Ovary (tissue), 9 donors: ENCODE data around the gene INPP5A. TPM values are rescaled to one million over a fixed set of nuclear protein-coding genes. Genes with fewer than 3 reads are reported as not detected.
"Not testable (repeated sequence)": the region's sequence is repeated elsewhere in the genome, so short reads cannot be mapped to it uniquely, and the experiment has no call there.

Experiments
- DNase-seq, 5 donors: peaks; one replicate each; pipeline ENCODE4 v3.0.0-alpha.2; 2019 to 2020
- H3K27ac ChIP-seq, 2 donors: fragments of 200-600 bp; one replicate each; pipeline versions ENCODE4 v1.5.1 to v1.8.0; 2019 to 2022
- H3K27me3 ChIP-seq: fragments of 200-600 bp; one replicate; pipeline ENCODE4 v1.8.0; 2022
- H3K36me3 ChIP-seq: fragments of 200-600 bp; sonication (generic); one replicate; pipeline ENCODE4 v1.5.1; 2019
- H3K4me1 ChIP-seq: one replicate; pipeline ENCODE4 v1.8.1; 2013; ENCODE audit warnings: mild to moderate bottlenecking, moderate library complexity; ENCODE audit not compliant: insufficient read depth
- H3K4me3 ChIP-seq: fragments of 200-600 bp; sonication (generic); one replicate; pipeline ENCODE4 v1.5.1; 2017
- H3K9me3 ChIP-seq, 2 donors: fragments of 200-600 bp in 1 of 2; sonication (generic) in 1 of 2; one replicate each; pipeline versions ENCODE4 v1.5.1 to v1.8.1; 2013 to 2019; ENCODE audit warnings: mild to moderate bottlenecking in 1 of 2, moderate library complexity in 1 of 2
- EP300 ChIP-seq: sonication (generic); formaldehyde crosslinking; IDR thresholded peaks from one replicate; pipeline ENCODE4 v1.6.1; 2017; ENCODE audit warnings: antibody characterized with exemption
- POLR2A ChIP-seq: fragments of 450-650 bp; IDR thresholded peaks from one replicate; pipeline ENCODE4 v1.6.1; 2017; ENCODE audit warnings: antibody characterized with exemption, mild to moderate bottlenecking, moderate library complexity
- WGBS, 3 donors: extraction: QIAGEN DNeasy Blood & Tissue Kit in 1 of 3; methylation state at CpG; one replicate each; pipeline versions ENCODE4 v1.1.5 to v1.1.7; 2013 to 2017; 5-methylcytosine and 5-hydroxymethylcytosine counted together
- intact Hi-C, 4 donors: fragments of 100-400 bp; cut with DNase I; formaldehyde crosslinking; loops; one replicate each; pipeline versions ENCODE4 v1.11.0 to v1.15.1; 2022 to 2023
- polyA plus RNA-seq, 2 donors: library from polyadenylated mRNA; stranded (reverse); fragments of 200-250 nt in 1 of 2; fragments of 350-450 nt in 1 of 2; fragmentation: Illumina TruSeq in 1 of 2; extraction: RNeasy Lipid Tissue Mini Kit (QIAGEN cat#74804) in 1 of 2; gene quantifications; one replicate each; pipeline ENCODE4 v1.2.3, GENCODE V29; 2013 to 2014
- total RNA-seq, 7 donors: library from RNA; depleted of rRNA in 2 of 7; stranded (reverse); fragments of >200 nt in 2 of 7; fragmentation: NEBNext Ultra II Directional in 3 of 7; extraction: Animal tissue kit (Norgen Biotek cat#: 25700) in 3 of 7; gene quantifications; one replicate each; pipeline versions ENCODE4 v1.1.0 to v1.2.4, GENCODE V29; 2016 to 2023
- TF ChIP-seq, protein P1 (sequence below), 3 donors: fragments of 450-650 bp in 2 of 3; fragments of 200-600 bp in 1 of 3; IDR thresholded peaks; one replicate each; pipeline versions ENCODE4 v1.5.1 to v1.8.0; 2016 to 2022; ENCODE audit warnings: antibody characterized with exemption in 3 of 3, mild to moderate bottlenecking in 1 of 3
- donor health status: DM: no; HTN: no; CAD: no; lungs with moderate emphysema.
- donor health status: DM: no; HTN: no; CAD: no.
- donor health status: Bipolar disorder and iron deficiency.
- donor health status: DM: yes; HTN: yes; CAD: no.
- donor health status: DM: no; HTN: no; CAD: no.
- donor health status: DM: yes; HTN: yes; CAD: no.

The INPP5A gene
- total and polyA plus RNA-seq, 9 donors, result 19.8 to 41.2 (median 35.3) TPM

- H3K27ac ChIP-seq, result no peak overlapping the region
- DNase-seq, result peak in 1 of 5 donors; percentile 12
- intact Hi-C loops, result no loop called here
- no peaks in the 10 kb centered on the region for H3K9me3 ChIP-seq
- WGBS, 3 donors, result 87 to 91% (median 88%) methylated on average over 20 of the region's 20 CpGs
- H3K27me3 ChIP-seq, result no peaks in the 10 kb centered on the region
- H3K36me3 ChIP-seq, result no peaks in the 10 kb centered on the region
- peaks cover 27% of the 10 kb centered on the region for H3K4me1 ChIP-seq
- no peak overlapping the region for H3K4me3 ChIP-seq
- TF ChIP-seq, protein P1, sequence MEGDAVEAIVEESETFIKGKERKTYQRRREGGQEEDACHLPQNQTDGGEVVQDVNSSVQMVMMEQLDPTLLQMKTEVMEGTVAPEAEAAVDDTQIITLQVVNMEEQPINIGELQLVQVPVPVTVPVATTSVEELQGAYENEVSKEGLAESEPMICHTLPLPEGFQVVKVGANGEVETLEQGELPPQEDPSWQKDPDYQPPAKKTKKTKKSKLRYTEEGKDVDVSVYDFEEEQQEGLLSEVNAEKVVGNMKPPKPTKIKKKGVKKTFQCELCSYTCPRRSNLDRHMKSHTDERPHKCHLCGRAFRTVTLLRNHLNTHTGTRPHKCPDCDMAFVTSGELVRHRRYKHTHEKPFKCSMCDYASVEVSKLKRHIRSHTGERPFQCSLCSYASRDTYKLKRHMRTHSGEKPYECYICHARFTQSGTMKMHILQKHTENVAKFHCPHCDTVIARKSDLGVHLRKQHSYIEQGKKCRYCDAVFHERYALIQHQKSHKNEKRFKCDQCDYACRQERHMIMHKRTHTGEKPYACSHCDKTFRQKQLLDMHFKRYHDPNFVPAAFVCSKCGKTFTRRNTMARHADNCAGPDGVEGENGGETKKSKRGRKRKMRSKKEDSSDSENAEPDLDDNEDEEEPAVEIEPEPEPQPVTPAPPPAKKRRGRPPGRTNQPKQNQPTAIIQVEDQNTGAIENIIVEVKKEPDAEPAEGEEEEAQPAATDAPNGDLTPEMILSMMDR (IDR thresholded peaks at IDR 0.05), result no peak
- TF ChIP-seq POLR2A (no peak), EP300 (no peak)
These were observed 12.9 kb downstream of the INPP5A start for GRCh38 chr10:132550366-132551092.

DNA sequence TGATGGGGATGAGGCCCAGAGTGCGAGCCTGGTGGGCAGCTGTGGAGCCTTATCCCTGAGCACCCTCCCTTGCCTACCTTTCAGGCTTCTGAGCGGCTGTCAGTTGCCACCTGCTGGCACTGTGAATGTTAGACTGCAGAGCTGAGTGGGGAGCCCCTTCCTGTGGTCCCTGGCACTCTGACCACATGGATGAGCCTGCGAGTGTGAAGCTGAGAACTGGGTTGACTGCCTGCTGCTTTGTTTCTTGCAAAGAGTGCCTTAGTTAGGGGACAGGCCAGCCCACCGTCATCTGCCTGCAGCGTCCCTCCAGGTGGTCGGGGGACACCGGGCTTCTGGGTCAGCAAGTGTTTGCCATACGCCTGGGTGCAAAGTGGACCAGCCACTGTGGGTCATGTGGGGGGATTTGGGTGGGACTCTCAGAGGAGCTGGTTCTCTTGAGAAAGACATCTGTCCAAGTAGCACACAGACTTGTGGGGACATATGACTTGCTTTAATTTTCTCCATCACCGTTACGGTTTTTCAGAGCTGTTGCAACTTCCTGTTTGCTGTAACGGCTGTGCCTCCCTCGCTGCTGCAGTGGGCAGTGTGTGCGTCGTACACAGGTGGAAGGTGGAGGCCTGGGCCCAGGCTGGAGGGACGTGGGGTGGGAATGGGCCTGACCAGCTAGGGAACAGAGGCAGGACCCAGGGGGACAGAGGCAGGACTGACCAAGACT lies 13.7 kb downstream of the INPP5A start:
- peak in 1 of 5 donors; percentile 15 for DNase-seq
- intact Hi-C loops, result no loop called here
- no peaks in the 10 kb centered on the region for H3K36me3 ChIP-seq
- H3K4me3 ChIP-seq, result no peak overlapping the region
- no peak overlapping the region for H3K27ac ChIP-seq
- H3K4me1 ChIP-seq, result peaks cover 24% of the 10 kb centered on the region
- no peaks in the 10 kb centered on the region for H3K9me3 ChIP-seq
- WGBS, 3 donors, result 79 to 85% (median 79%) methylated on average over 15 of the region's 15 CpGs
- TF ChIP-seq EP300, result no peak
- TF ChIP-seq POLR2A, result no peak
- TF ChIP-seq, protein P1 (IDR thresholded peaks at IDR 0.05), result no peak
- H3K27me3 ChIP-seq, result no peaks in the 10 kb centered on the region

GRCh38 chr10:132551808-132552130 lies 14.2 kb downstream of the INPP5A start:
- H3K36me3 ChIP-seq, result no peaks in the 10 kb centered on the region
- no peaks in the 10 kb centered on the region for H3K27me3 ChIP-seq
- WGBS, 3 donors, result 84 to 91% (median 87%) methylated on average over 8 of the region's 8 CpGs
- peaks cover 22% of the 10 kb centered on the region for H3K4me1 ChIP-seq
- no peak overlapping the region for H3K27ac ChIP-seq
- H3K4me3 ChIP-seq, result no peak overlapping the region
- no peaks in the 10 kb centered on the region for H3K9me3 ChIP-seq
- intact Hi-C loops, result no loop called here
- no peak for DNase-seq
- no peak for TF ChIP-seq EP300
- no peak for TF ChIP-seq POLR2A
- TF ChIP-seq, protein P1 (IDR thresholded peaks at IDR 0.05), result no peak

- DNase-seq, H3K27me3 ChIP-seq, H3K9me3 ChIP-seq, intact Hi-C loops, H3K36me3 ChIP-seq, H3K27ac ChIP-seq, H3K4me3 ChIP-seq: not testable (repeated sequence)
- WGBS, 3 donors, result 91 to 93% (median 92%) methylated on average over 6 of the region's 6 CpGs
- peaks cover 18% of the 10 kb centered on the region for H3K4me1 ChIP-seq
These were observed 15.0 kb downstream of the INPP5A start for GRCh38 chr10:132552635-132553034.

DNA sequence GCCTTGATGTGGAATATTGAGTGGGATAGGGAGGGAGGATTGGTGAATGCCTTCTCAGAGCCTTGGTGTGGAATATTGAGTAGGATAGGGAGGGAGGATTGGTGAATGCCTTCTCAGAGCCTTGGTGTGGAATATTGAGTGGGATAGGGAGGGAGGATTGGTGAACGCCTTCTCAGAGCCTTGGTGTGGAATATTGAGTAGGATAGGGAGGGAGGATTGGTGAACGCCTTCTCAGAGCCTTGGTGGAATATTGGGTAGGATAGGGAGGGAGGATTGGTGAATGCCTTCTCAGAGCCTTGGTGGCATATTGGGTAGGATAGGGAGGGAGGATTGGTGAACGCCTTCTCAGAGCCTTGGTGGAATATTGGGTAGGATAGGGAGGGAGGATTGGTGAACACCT lies 16.0 kb downstream of the INPP5A start:
- H3K27me3 ChIP-seq, DNase-seq, H3K27ac ChIP-seq, intact Hi-C loops, H3K4me3 ChIP-seq, H3K36me3 ChIP-seq, H3K9me3 ChIP-seq: not testable (repeated sequence)
- 96 to 99% (median 97%) methylated on average over 3 of the region's 3 CpGs for WGBS, 3 donors
- H3K4me1 ChIP-seq, result peaks cover 18% of the 10 kb centered on the region
